Chondrocyte (in vitro differentiated cells): Measurements from ENCODE around the gene GSE1. TPM values are rescaled to one million over a fixed set of nuclear protein-coding genes. Genes with fewer than 3 reads are reported as not detected.

Experiments used
- DNase-seq: peaks from one replicate; pipeline ENCODE4 v3.0.0; 2021; ENCODE audit warnings: mixed read lengths, low spot score
- H3K27ac Mint-ChIP-seq: one replicate; pipeline ENCODE4 v1.8.0; 2021; ENCODE audit warnings: mild to moderate bottlenecking, moderate library complexity, mixed read lengths; ENCODE audit not compliant: unreplicated experiment
- H3K27me3 Mint-ChIP-seq: 2 replicates; pipeline ENCODE4 v1.8.0; 2021; ENCODE audit warnings: low read depth, mixed read lengths
- H3K36me3 Mint-ChIP-seq: 2 replicates; pipeline ENCODE4 v1.8.0; 2021; ENCODE audit warnings: low read depth, mixed read lengths
- H3K4me1 Mint-ChIP-seq: 2 replicates; pipeline ENCODE4 v1.8.0; 2021; ENCODE audit warnings: low read depth, mild to moderate bottlenecking, mixed read lengths
- H3K4me3 Mint-ChIP-seq: one replicate; pipeline ENCODE4 v1.8.0; 2021; ENCODE audit warnings: mild to moderate bottlenecking, moderate library complexity, mixed read lengths; ENCODE audit not compliant: unreplicated experiment
- H3K9me3 Mint-ChIP-seq: 2 replicates; pipeline ENCODE4 v1.8.0; 2021; ENCODE audit warnings: low read depth, mixed read lengths
- total RNA-seq: library from RNA; stranded (reverse); gene quantifications from 3 replicates; pipeline ENCODE4 v1.2.1, GENCODE V29; 2021
- TF ChIP-seq, protein P1 (sequence below): fragments of 200-600 bp; sonication (generic); IDR thresholded peaks from 2 replicates; pipeline ENCODE4 v1.5.0; 2021; ENCODE audit warnings: antibody characterized with exemption, mild to moderate bottlenecking, moderate library complexity

GSE1 gene
- total RNA-seq, 1 donor from 2014 or later, result 22.6 TPM

DNA sequence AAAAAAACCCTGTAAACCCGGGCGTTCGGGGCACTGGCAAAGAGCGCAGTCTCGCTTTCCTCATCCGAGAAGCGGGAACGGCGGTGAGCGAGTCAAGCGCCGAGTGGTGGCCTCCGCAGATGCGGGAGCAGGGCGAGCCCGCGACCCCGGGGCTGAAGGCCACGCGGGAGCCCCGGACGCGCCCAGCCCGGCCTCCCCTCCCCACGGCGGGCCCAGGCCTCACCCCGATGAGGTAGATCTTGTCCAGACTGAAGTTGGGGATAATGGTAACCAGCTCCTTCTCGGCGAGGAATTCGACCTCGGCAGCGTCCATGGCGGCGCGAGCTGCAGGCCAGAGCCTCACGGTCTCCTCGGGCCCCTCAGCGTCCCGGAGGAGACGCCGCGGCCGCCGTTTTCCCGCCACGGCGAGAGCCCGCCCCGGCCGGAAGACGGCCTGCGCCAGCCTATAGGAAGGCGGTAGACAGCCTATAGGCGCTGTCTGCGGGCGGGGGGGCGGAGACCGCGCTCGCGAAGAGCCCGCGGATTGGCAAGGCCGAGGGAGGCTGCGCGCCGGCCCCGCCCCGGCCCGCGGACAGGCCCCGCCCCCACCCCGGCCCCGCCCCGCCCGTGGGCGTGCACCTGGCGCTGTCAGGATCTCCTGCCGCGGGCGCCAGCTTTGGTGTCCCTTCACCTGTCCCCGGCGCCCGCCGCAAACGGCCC, 75.6 kb downstream of the GSE1 start, which contains the start of gene GINS2:
Gene GINS2 (minus strand): TSS at position 369 of the 699 bp plus-strand sequence. CDS start 56 bp downstream, at position 313.
- Mint-ChIP-seq H3K9me3 (no peaks in the 10 kb centered on the region), H3K27ac (no peak within 1 kb of the TSS), H3K27me3 (peaks cover 10% of the 10 kb centered on the region), H3K36me3 (no peaks in the 10 kb centered on the region), H3K4me3 (peak within 1 kb of the TSS; percentile 65), H3K4me1 (no peaks in the 10 kb centered on the region)
- TF ChIP-seq, protein P1, sequence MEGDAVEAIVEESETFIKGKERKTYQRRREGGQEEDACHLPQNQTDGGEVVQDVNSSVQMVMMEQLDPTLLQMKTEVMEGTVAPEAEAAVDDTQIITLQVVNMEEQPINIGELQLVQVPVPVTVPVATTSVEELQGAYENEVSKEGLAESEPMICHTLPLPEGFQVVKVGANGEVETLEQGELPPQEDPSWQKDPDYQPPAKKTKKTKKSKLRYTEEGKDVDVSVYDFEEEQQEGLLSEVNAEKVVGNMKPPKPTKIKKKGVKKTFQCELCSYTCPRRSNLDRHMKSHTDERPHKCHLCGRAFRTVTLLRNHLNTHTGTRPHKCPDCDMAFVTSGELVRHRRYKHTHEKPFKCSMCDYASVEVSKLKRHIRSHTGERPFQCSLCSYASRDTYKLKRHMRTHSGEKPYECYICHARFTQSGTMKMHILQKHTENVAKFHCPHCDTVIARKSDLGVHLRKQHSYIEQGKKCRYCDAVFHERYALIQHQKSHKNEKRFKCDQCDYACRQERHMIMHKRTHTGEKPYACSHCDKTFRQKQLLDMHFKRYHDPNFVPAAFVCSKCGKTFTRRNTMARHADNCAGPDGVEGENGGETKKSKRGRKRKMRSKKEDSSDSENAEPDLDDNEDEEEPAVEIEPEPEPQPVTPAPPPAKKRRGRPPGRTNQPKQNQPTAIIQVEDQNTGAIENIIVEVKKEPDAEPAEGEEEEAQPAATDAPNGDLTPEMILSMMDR, result no peak
- DNase-seq, result no peak

DNA sequence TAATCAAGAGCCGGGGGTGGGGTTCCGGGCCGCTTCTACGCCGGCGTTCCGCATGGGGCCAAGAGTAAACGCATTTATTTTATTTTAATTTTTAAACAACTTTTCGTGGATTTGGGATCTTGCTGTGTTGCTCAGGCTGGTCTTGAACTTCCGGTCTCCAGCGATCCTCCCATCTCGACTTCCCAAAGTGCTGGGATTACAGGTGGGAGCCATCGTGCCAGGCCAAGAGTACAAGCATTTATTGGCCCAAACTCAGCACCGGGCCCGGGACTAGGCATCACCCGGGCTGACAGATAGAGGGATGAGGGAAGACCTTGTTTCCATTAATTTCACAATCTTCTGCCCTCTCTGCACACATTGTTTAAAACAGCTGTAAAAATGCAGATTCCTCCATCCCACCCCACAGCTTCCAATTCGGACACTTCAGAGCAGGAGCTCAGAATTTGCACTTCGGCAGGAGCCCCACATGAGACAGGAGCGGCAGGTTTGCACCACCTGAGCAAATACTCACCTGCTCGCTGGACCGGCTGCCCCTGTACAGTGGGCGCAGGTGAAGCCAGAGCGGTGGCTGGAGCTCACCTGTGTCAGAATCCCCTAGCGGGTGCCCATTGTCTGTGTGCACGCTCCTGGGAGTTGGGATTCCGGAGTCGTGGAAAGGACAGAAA, 76.3 kb downstream of the GSE1 start:
- Mint-ChIP-seq H3K27ac (no peak overlapping the region), H3K36me3 (no peaks in the 10 kb centered on the region), H3K9me3 (no peaks in the 10 kb centered on the region), H3K4me1 (no peaks in the 10 kb centered on the region), H3K4me3 (peak overlapping the region; percentile 58), H3K27me3 (peaks cover 10% of the 10 kb centered on the region)
- TF ChIP-seq, protein P1, result no peak
- no peak for DNase-seq

DNA sequence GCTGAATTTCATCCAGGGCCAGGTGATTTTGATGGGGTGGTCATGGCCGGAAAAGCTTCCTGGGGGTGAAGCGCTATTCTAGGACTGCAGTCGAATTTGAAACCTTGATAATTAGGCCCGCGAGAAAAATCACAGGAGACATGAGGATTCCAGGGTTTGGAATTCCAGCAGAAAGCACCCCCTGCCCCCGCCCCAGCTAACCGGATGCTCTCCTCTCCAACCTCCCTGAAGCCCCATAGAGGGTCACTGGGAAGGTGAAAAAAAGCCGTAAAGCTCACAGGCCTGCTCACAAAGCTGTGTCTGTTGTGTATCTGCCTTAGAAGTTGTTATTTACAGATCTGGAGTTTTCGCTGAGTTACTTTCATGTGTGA, 76.8 kb downstream of the GSE1 start:
- peaks cover 12% of the 10 kb centered on the region for H3K27me3 Mint-ChIP-seq
- TF ChIP-seq, protein P1, result no peak
- no peaks in the 10 kb centered on the region for H3K36me3 Mint-ChIP-seq
- H3K27ac Mint-ChIP-seq, result no peak overlapping the region
- no peak overlapping the region for H3K4me3 Mint-ChIP-seq
- DNase-seq, result no peak
- no peaks in the 10 kb centered on the region for H3K9me3 Mint-ChIP-seq
- H3K4me1 Mint-ChIP-seq, result no peaks in the 10 kb centered on the region

DNA sequence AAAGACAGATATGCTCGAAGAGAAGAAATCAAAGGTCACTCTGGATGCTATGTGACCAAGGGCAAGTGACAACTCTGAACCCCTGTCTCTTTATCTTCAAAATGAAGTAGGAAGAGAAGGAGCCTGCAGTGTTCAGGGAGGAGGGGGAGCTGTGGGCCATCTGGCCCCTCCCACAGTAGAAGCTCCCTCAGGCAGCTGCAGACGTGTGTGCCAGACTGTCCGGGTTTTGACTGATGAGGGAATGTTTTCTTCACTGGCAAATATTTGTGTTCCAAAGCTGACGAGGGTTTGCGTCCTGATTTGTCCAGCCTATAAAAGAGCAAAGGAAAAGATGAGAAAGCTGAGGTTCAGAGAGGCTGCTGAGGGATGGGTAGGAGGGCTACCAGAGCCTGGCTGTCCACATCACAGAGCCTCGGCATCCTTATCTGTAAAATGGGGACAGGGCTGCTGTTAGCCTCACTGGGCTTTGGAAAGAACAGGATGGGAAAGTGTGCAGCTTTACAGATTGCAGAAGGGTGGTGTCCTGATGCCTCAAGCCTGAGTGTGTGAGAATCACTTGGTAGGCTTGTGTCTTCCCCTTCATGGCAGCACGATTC, 77.4 kb downstream of the GSE1 start:
- peaks cover 13% of the 10 kb centered on the region for H3K27me3 Mint-ChIP-seq
- no peaks in the 10 kb centered on the region for H3K36me3 Mint-ChIP-seq
- H3K4me1 Mint-ChIP-seq, result no peaks in the 10 kb centered on the region
- no peak for DNase-seq
- no peak overlapping the region for H3K4me3 Mint-ChIP-seq
- TF ChIP-seq, protein P1, result no peak
- no peaks in the 10 kb centered on the region for H3K9me3 Mint-ChIP-seq
- no peak overlapping the region for H3K27ac Mint-ChIP-seq
